B cell (primary cell): Measurements from ENCODE around the gene BRPF3. TPM values are rescaled to one million over a fixed set of nuclear protein-coding genes. Genes with fewer than 3 reads are reported as not detected.

Source experiments
- ATAC-seq: fragments of 200-7000 bp; cut with Tn5 transposase; one replicate; pipeline ENCODE4 v1.10.0; 2021; ENCODE audit warnings: low read depth, mild to moderate bottlenecking, moderate number of reproducible peaks, moderate library complexity
- CTCF ChIA-PET: fragments of 350-600 bp; sonication (Branson Sonifier 250); formaldehyde crosslinking; loops from one replicate; lab custom pipeline; 2021; ENCODE audit warnings: antibody characterized with exemption, inconsistent platforms; lab: Charles Lee
- POLR2A ChIA-PET: fragments of 350-600 bp; sonication (Branson Sonifier 250); formaldehyde crosslinking; loops from one replicate; lab custom pipeline; 2021; ENCODE audit warnings: antibody characterized with exemption; lab: Charles Lee
- DNase-seq: peaks from one replicate; pipeline ENCODE4 v3.0.0; 2013
- H2AFZ ChIP-seq: 2 replicates; pipeline ENCODE4 v1.6.1; 2012; ENCODE audit warnings: mild to moderate bottlenecking, low read depth, low read length; ENCODE audit not compliant: insufficient read depth, poor library complexity, severe bottlenecking
- H3K27ac ChIP-seq, 2 donors: 1 replicate in 1 of 2; 2 replicates in 1 of 2; pipeline ENCODE4 v1.5.1; 2012 to 2013; ENCODE audit warnings: low read length in 2 of 2, mild to moderate bottlenecking in 2 of 2, moderate library complexity in 1 of 2
- H3K27me3 ChIP-seq, 4 experiments: fragments of 200-600 bp in 1 of 4; sonication (generic) in 1 of 4; replicated peaks in 1 of 4; 1 replicate in 2 of 4; 2 replicates in 2 of 4; pipeline versions ENCODE4 v1.6.1 to v1.7.0; 2013 to 2016; ENCODE audit warnings: low read length in 3 of 4, mild to moderate bottlenecking in 2 of 4, mixed read lengths in 1 of 4, moderate library complexity in 1 of 4; ENCODE audit not compliant: insufficient read depth in 4 of 4, control insufficient read depth in 3 of 4; ENCODE audit errors: control extremely low read depth in 1 of 4
- H3K36me3 ChIP-seq, 2 experiments: replicated peaks in 1 of 2; 1 replicate in 1 of 2; 2 replicates in 1 of 2; pipeline versions ENCODE4 v1.6.1 to v1.7.1; 2013; ENCODE audit warnings: low read length in 1 of 2; ENCODE audit not compliant: insufficient read depth in 2 of 2, control insufficient read depth in 1 of 2; ENCODE audit errors: control extremely low read depth in 1 of 2, extremely low read depth in 1 of 2
- H3K4me1 ChIP-seq, 2 donors: fragments of 200-600 bp in 1 of 2; sonication (generic) in 1 of 2; 1 replicate in 1 of 2; 2 replicates in 1 of 2; pipeline versions ENCODE4 v1.5.1 to v1.6.1; 2013 to 2017; ENCODE audit warnings: low read length in 2 of 2; ENCODE audit not compliant: control insufficient read depth in 2 of 2, insufficient read depth in 2 of 2
- H3K4me2 ChIP-seq: replicated peaks from 2 replicates; pipeline ENCODE3; 2012; ENCODE audit warnings: mild to moderate bottlenecking, low read depth, low read length; ENCODE audit not compliant: poor library complexity, severe bottlenecking
- H3K4me3 ChIP-seq, 5 experiments: fragments of 200-600 bp in 1 of 5; sonication (generic) in 1 of 5; 1 replicate in 3 of 5; 2 replicates in 2 of 5; pipeline versions ENCODE4 v1.5.1 to v1.7.0; 2011 to 2016; ENCODE audit warnings: low read length in 4 of 5, mild to moderate bottlenecking in 4 of 5, low read depth in 2 of 5, control low read depth in 1 of 5, moderate library complexity in 1 of 5; ENCODE audit not compliant: insufficient read depth in 1 of 5; ENCODE audit errors: control extremely low read depth in 1 of 5, extremely low read depth in 1 of 5
- H3K79me2 ChIP-seq: fragments of 200-600 bp; sonication (generic); one replicate; pipeline ENCODE4 v1.6.0; 2016; ENCODE audit warnings: low read length; ENCODE audit not compliant: control insufficient read depth, insufficient read depth
- H3K9ac ChIP-seq: fragments of 200-600 bp; sonication (generic); 2 replicates; pipeline ENCODE4 v1.6.1; 2017; ENCODE audit warnings: mild to moderate bottlenecking, low read length, moderate library complexity
- H3K9me3 ChIP-seq, 3 donors: one replicate each; pipeline versions ENCODE4 v1.6.1 to v1.7.1; 2013; ENCODE audit warnings: low read length in 2 of 3; ENCODE audit not compliant: control insufficient read depth in 2 of 3, insufficient read depth in 1 of 3; ENCODE audit errors: control extremely low read depth in 1 of 3
- H4K20me1 ChIP-seq: 2 replicates; pipeline ENCODE4 v1.6.0; 2012; ENCODE audit warnings: mild to moderate bottlenecking, low read length; ENCODE audit not compliant: insufficient read depth, control insufficient read depth, poor library complexity, severe bottlenecking
- H3K27ac Mint-ChIP-seq: one replicate; pipeline ENCODE4 v1.8.0; 2021; ENCODE audit warnings: mixed read lengths
- H3K27me3 Mint-ChIP-seq: one replicate; pipeline ENCODE4 v1.8.0; 2021; ENCODE audit warnings: mixed read lengths
- H3K4me1 Mint-ChIP-seq: one replicate; pipeline ENCODE4 v1.8.0; 2021; ENCODE audit warnings: mixed read lengths
- H3K4me3 Mint-ChIP-seq: one replicate; pipeline ENCODE4 v1.8.0; 2021; ENCODE audit warnings: mixed read lengths
- H3K9me3 Mint-ChIP-seq: one replicate; pipeline ENCODE4 v1.8.0; 2022; ENCODE audit warnings: mixed read lengths; ENCODE audit not compliant: insufficient read depth
- EZH2 ChIP-seq: IDR thresholded peaks from 2 replicates; pipeline ENCODE4 v1.6.1; 2012; ENCODE audit warnings: borderline replicate concordance, low read depth, mild to moderate bottlenecking, moderate library complexity, low read length; ENCODE audit not compliant: insufficient read depth, poor library complexity, severe bottlenecking
- WGBS: methylation state at CpG from one replicate; pipeline ENCODE4 v1.1.5; 2013; ENCODE audit warnings: missing lambda C conversion rate; ENCODE audit not compliant: insufficient coverage; 5-methylcytosine and 5-hydroxymethylcytosine counted together
- intact Hi-C: fragments of 100-400 bp; cut with micrococcal nuclease; formaldehyde crosslinking; loops from one replicate; pipeline ENCODE4 v1.10.0; 2022
- polyA plus RNA-seq: library from polyadenylated mRNA; depleted of rRNA; stranded (reverse); fragments of >200 nt; gene quantifications from 2 replicates; pipeline ENCODE4 v1.2.3, GENCODE V29; 2012
- total RNA-seq, 2 donors: library from RNA; stranded (reverse); fragments of 120-200 nt in 1 of 2; gene quantifications; 1 replicate in 1 of 2; 2 replicates in 1 of 2; pipeline versions ENCODE4 v1.2.3 to v1.2.4, GENCODE V29; 2013 to 2022
- TF ChIP-seq, protein P1 (sequence below): fragments of 200-600 bp; IDR thresholded peaks from one replicate; pipeline ENCODE4 v1.8.0; 2022; ENCODE audit warnings: antibody characterized with exemption, mild to moderate bottlenecking

Gene BRPF3
- total and polyA plus RNA-seq, 2 donors (not counting 1 experiment from before 2014, with no cell fraction given) = 17.1 to 29.4 TPM

DNA sequence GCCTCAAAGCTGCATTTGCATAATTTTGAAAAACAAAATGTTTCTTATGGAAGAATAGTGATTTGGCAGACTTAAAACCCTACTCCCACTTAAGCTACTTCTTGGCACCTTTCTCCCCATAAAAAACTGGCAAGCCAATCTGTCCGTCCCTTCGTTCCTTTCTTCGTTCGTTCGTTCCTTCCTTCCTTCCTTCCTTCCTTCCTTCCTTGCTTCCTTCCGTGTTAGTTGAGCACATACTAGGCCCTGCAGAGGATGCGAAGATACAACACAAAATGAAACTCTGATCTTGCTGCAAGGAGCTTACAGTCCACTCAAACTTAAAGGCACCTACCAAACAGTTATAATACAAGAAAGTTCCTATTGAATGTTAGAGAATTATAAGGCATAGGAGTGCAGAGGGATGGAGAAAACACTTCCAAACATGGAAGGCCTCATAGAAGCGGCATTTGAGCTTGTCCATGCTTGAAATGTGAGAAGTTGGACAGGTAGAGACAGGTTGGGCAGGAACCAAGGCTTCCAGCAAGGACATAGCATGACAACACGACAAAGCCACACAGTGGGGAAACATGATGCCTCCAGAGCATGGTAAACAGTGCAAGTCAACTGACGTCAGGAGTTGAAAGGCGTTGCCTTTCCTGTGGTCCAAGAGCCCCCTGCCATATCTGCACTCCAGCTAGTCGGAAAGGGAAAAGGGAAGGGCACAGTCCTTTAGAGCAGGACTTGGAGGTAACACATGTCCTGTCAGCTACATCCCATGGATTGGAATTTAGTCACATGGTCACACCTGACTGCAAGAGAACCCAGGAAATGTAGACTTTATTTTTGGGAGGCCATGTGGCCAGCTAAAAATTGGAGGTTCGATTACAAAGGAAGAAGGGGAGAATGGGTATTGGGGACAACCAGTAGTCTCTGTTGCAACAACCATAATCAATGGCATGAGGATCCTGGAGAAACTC lies 80.3 kb downstream of the BRPF3 start:
- H3K36me3 ChIP-seq = no peaks in the 10 kb centered on the region
- CTCF ChIA-PET = no interaction called here
- H3K27ac ChIP-seq = no peak overlapping the region
- H3K9me3 Mint-ChIP-seq = no peaks in the 10 kb centered on the region
- TF ChIP-seq, protein P1, sequence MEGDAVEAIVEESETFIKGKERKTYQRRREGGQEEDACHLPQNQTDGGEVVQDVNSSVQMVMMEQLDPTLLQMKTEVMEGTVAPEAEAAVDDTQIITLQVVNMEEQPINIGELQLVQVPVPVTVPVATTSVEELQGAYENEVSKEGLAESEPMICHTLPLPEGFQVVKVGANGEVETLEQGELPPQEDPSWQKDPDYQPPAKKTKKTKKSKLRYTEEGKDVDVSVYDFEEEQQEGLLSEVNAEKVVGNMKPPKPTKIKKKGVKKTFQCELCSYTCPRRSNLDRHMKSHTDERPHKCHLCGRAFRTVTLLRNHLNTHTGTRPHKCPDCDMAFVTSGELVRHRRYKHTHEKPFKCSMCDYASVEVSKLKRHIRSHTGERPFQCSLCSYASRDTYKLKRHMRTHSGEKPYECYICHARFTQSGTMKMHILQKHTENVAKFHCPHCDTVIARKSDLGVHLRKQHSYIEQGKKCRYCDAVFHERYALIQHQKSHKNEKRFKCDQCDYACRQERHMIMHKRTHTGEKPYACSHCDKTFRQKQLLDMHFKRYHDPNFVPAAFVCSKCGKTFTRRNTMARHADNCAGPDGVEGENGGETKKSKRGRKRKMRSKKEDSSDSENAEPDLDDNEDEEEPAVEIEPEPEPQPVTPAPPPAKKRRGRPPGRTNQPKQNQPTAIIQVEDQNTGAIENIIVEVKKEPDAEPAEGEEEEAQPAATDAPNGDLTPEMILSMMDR = no peak
- no peak for TF ChIP-seq EZH2
- no peaks in the 10 kb centered on the region for H3K79me2 ChIP-seq
- H3K9me3 ChIP-seq = no peaks in the 10 kb centered on the region
- POLR2A ChIA-PET = no interaction called here
- ATAC-seq (no peak), DNase-seq (no peak)
- intact Hi-C loops = no loop called here
- peaks cover 41% of the 10 kb centered on the region for H3K27me3 Mint-ChIP-seq
- H3K4me3 ChIP-seq = no peak overlapping the region
- H3K4me3 Mint-ChIP-seq = no peak overlapping the region
- H3K4me1 ChIP-seq = peaks cover 9 to 11% of the 10 kb centered on the region in 2 donors
- H2AFZ ChIP-seq = no peak overlapping the region
- no peak overlapping the region for H3K27ac Mint-ChIP-seq
- H3K4me2 ChIP-seq = no peak overlapping the region
- peaks cover 14% of the 10 kb centered on the region for H3K4me1 Mint-ChIP-seq
- no peaks in the 10 kb centered on the region for H4K20me1 ChIP-seq
- WGBS = 91% methylated on average over 12 of the region's 13 CpGs
- H3K9ac ChIP-seq = no peak overlapping the region
- peaks cover 0 to 13% (median 0%) of the 10 kb centered on the region in 4 experiments for H3K27me3 ChIP-seq

DNA sequence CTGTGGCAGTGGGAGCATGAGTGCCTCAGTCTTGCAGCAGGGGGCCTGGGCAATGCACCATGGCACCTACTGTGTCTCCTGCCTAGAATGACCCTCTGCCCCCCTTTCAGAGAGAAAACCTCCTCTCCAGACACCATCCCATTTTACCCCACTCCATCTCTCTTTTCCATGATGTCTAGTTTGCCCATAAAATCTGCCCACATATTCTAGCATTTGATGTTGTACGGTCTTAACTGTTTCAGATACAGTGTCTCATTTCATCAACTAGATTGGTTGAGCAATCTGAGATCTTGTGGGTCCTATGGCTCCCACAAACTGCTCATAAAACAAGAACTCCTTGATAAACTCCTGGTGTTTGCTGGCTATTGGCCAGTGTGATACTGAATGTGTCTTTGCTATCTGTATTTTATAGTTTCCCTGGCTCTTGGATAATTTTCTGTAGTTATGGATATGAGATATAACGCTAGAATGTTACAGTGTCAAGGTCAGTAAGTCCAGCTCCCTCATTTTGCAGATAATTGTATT lies 81.5 kb downstream of the BRPF3 start:
- DNase-seq (no peak), ATAC-seq (no peak)
- Histone ChIP-seq H3K36me3 (no peaks in the 10 kb centered on the region), H3K4me2 (no peak overlapping the region), H3K4me1 (peaks cover 9 to 11% of the 10 kb centered on the region in 2 donors), H4K20me1 (no peaks in the 10 kb centered on the region), H3K27me3 (peaks cover 0 to 13% (median 0%) of the 10 kb centered on the region in 4 experiments), H2AFZ (no peak overlapping the region), H3K9ac (no peak overlapping the region), H3K9me3 (no peaks in the 10 kb centered on the region), H3K27ac (no peak overlapping the region), H3K79me2 (no peaks in the 10 kb centered on the region), H3K4me3 (no peak overlapping the region)
- Mint-ChIP-seq H3K27me3 (peaks cover 36% of the 10 kb centered on the region), H3K4me1 (peaks cover 14% of the 10 kb centered on the region), H3K4me3 (no peak overlapping the region), H3K27ac (no peak overlapping the region), H3K9me3 (no peaks in the 10 kb centered on the region)
- no peak for TF ChIP-seq EZH2
- TF ChIP-seq, protein P1 = no peak
- CTCF ChIA-PET = no interaction called here
- intact Hi-C loops = no loop called here
- POLR2A ChIA-PET = no interaction called here
- 92% methylated on average over 2 of the region's 2 CpGs for WGBS
